HepG2 (cell line): ENCODE data around the gene ASTN2. TPM values are rescaled to one million over a fixed set of nuclear protein-coding genes. Genes with fewer than 3 reads are reported as not detected.

Experiments used
- ATAC-seq: fragments of 200-7000 bp; cut with Tn5 transposase; 3 replicates; pipeline ENCODE4 v1.9.1; 2020; ENCODE audit warnings: mild to moderate bottlenecking, moderate library complexity
- BruUV-seq: library from RNA; stranded (reverse); fragments of 400-500 nt; replicated peaks from 2 replicates; lab custom pipeline; 2021; lab: Mats Ljungman, UMichigan
- CTCF ChIA-PET: fragments of 300-600 bp; formaldehyde crosslinking; extraction: SDS; loops from one replicate; lab custom pipeline; 2021; ENCODE audit warnings: low total read pairs, inconsistent platforms, low intra/inter-chr PET ratio; lab: Yijun Ruan, JAX
- POLR2A ChIA-PET: fragments of 350-600 bp; sonication (Branson Sonifier 250); formaldehyde crosslinking; loops from one replicate; lab custom pipeline; 2020; ENCODE audit warnings: antibody characterized with exemption, inconsistent platforms; lab: Yijun Ruan, JAX
- DNase-seq: peaks from one replicate; pipeline ENCODE4 v3.0.0-alpha.2; 2015; ENCODE audit warnings: low spot score
- FAIRE-seq: peaks from 3 replicates; lab custom pipeline; 2011; peaks lifted over from hg19 to GRCh38; lab: Jason Lieb, UNC
- H2AFZ ChIP-seq: one replicate; pipeline ENCODE4 v1.6.1; 2011; ENCODE audit warnings: low read length, inconsistent platforms
- H3K27ac ChIP-seq: fragments of 300-600 bp; 3 replicates; pipeline ENCODE4 v1.8.0; 2011; ENCODE audit warnings: mixed run types, mild to moderate bottlenecking, mixed read lengths, low read length, inconsistent platforms; ENCODE audit not compliant: insufficient read depth; ENCODE audit errors: extremely low read length
- H3K27me3 ChIP-seq, 2 experiments: fragments of 200-600 bp in 1 of 2; 2 replicates in 1 of 2; 3 replicates in 1 of 2; pipeline versions ENCODE4 v1.6.0 to v1.8.0; 2011; ENCODE audit warnings: low read length in 2 of 2, mild to moderate bottlenecking in 2 of 2, moderate library complexity in 2 of 2, inconsistent platforms in 1 of 2; ENCODE audit not compliant: insufficient read depth in 2 of 2, control insufficient read depth in 1 of 2
- H3K36me3 ChIP-seq, 2 experiments: fragments of 200-600 bp in 1 of 2; replicated peaks in 1 of 2; 2 replicates in 1 of 2; 3 replicates in 1 of 2; pipeline versions ENCODE4 v1.5.1 to v1.8.0; 2011; ENCODE audit warnings: low read length in 2 of 2, inconsistent platforms in 1 of 2; ENCODE audit not compliant: insufficient read depth in 2 of 2, control insufficient read depth in 1 of 2
- H3K4me1 ChIP-seq: 2 replicates; pipeline ENCODE4 v1.5.1; 2012; ENCODE audit warnings: low read length, inconsistent platforms; ENCODE audit not compliant: insufficient read depth
- H3K4me2 ChIP-seq: 2 replicates; pipeline ENCODE4 v1.6.0; 2011; ENCODE audit warnings: low read depth, low read length, inconsistent platforms
- H3K4me3 ChIP-seq, 3 experiments: fragments of 200-600 bp in 1 of 3; sonication (generic), shearing (Covaris generic) in 1 of 3; replicated peaks in 1 of 3; 2 replicates each; pipeline ENCODE4 v1.5.1; 2011 to 2016; ENCODE audit warnings: low read length in 3 of 3, inconsistent platforms in 2 of 3, low read depth in 2 of 3, mild to moderate bottlenecking in 2 of 3, control low read depth in 1 of 3, mixed read lengths in 1 of 3; ENCODE audit not compliant: insufficient read depth in 1 of 3
- H3K79me2 ChIP-seq: one replicate; pipeline ENCODE4 v1.6.1; 2011; ENCODE audit warnings: low read length, inconsistent platforms; ENCODE audit not compliant: insufficient read depth
- H3K9ac ChIP-seq: 2 replicates; pipeline ENCODE4 v1.6.0; 2011; ENCODE audit warnings: mild to moderate bottlenecking, low read depth, low read length, inconsistent platforms; ENCODE audit not compliant: insufficient read depth
- H3K9me3 ChIP-seq: 2 replicates; pipeline ENCODE4 v1.5.1; 2012; ENCODE audit warnings: mild to moderate bottlenecking, low read length
- H4K20me1 ChIP-seq: 2 replicates; pipeline ENCODE4 v1.6.0; 2011; ENCODE audit warnings: inconsistent platforms, mild to moderate bottlenecking, low read length, moderate library complexity; ENCODE audit not compliant: insufficient read depth
- NKX3-1 ChIP-seq: sonication (generic); formaldehyde crosslinking; IDR thresholded peaks from 2 replicates; pipeline ENCODE4 v1.5.0; 2020; ENCODE audit warnings: missing genetic modification reagents
- SALL1 ChIP-seq: sonication (generic); formaldehyde crosslinking; IDR thresholded peaks from 2 replicates; pipeline ENCODE4 v1.8.0; 2022; ENCODE audit warnings: mild to moderate bottlenecking, missing genetic modification reagents
- SOX6 ChIP-seq, 2 experiments: fragments of 450-650 bp in 1 of 2; sonication (generic) in 1 of 2; formaldehyde crosslinking in 1 of 2; IDR thresholded peaks; 2 replicates each; pipeline versions ENCODE4 v1.4.0 to v1.6.1; 2017 to 2020; ENCODE audit warnings: antibody characterized with exemption in 1 of 2, mild to moderate bottlenecking in 1 of 2, missing genetic modification reagents in 1 of 2
- ZNF362 ChIP-seq: sonication (generic); formaldehyde crosslinking; IDR thresholded peaks from 2 replicates; pipeline ENCODE4 v1.4.0; 2020; ENCODE audit warnings: missing genetic modification reagents, mild to moderate bottlenecking, borderline replicate concordance
- ZNF619 ChIP-seq: sonication (generic); formaldehyde crosslinking; IDR thresholded peaks from 2 replicates; pipeline ENCODE4 v1.4.0; 2020; ENCODE audit warnings: mild to moderate bottlenecking, missing genetic modification reagents
- WGBS: methylation state at CpG from one replicate; pipeline ENCODE4 v1.1.6; 2017; ENCODE audit warnings: low lambda C conversion rate; 5-methylcytosine and 5-hydroxymethylcytosine counted together
- in situ Hi-C: cut with HindIII; loops from 2 replicates; pipeline ENCODE4 v1.10.0; 2017; ENCODE audit warnings: low pct_unique_long_range_greater_than_20kb; ENCODE audit not compliant: extremely low pct_ligation_motif_present
- intact Hi-C: fragments of 100-400 bp; cut with micrococcal nuclease; formaldehyde crosslinking; loops from one replicate; pipeline ENCODE4 v1.10.0; 2022; ENCODE audit not compliant: unreplicated experiment
- polyA plus RNA-seq, 8 experiments: library from polyadenylated mRNA; depleted of rRNA in 3 of 8; stranded (reverse) in 7 of 8; unstranded in 1 of 8; fragments of >200 nt; fragmentation: Illumina TruSeq in 4 of 8; extraction: Trizol in 4 of 8; gene quantifications; 2 replicates each; pipeline versions ENCODE4 v1.2.1 to v1.2.3, GENCODE V29; 2011 to 2016; ENCODE audit warnings: low read depth in 4 of 8, missing spikeins in 1 of 8, mixed read lengths in 1 of 8; ENCODE audit not compliant: insufficient read depth in 1 of 8
- total RNA-seq, 5 experiments: library from RNA; depleted of rRNA; stranded (reverse); fragments of >200 nt; fragmentation: Illumina TruSeq; extraction: Trizol; gene quantifications; 2 replicates each; pipeline ENCODE4 v1.2.3, GENCODE V29; 2016; ENCODE audit warnings: low read depth in 1 of 5
- TF ChIP-seq, protein P1 (sequence below): sonication (generic); formaldehyde crosslinking; IDR thresholded peaks from 2 replicates; pipeline ENCODE4 v1.4.0; 2020; ENCODE audit warnings: mild to moderate bottlenecking, low read depth, missing genetic modification reagents

The ASTN2 gene
- total and polyA plus RNA-seq, 2 of the 13 experiments (the other 11 are each of a cell fraction or from before 2014, with no cell fraction given), result 5.2 to 13.5 TPM

DNA sequence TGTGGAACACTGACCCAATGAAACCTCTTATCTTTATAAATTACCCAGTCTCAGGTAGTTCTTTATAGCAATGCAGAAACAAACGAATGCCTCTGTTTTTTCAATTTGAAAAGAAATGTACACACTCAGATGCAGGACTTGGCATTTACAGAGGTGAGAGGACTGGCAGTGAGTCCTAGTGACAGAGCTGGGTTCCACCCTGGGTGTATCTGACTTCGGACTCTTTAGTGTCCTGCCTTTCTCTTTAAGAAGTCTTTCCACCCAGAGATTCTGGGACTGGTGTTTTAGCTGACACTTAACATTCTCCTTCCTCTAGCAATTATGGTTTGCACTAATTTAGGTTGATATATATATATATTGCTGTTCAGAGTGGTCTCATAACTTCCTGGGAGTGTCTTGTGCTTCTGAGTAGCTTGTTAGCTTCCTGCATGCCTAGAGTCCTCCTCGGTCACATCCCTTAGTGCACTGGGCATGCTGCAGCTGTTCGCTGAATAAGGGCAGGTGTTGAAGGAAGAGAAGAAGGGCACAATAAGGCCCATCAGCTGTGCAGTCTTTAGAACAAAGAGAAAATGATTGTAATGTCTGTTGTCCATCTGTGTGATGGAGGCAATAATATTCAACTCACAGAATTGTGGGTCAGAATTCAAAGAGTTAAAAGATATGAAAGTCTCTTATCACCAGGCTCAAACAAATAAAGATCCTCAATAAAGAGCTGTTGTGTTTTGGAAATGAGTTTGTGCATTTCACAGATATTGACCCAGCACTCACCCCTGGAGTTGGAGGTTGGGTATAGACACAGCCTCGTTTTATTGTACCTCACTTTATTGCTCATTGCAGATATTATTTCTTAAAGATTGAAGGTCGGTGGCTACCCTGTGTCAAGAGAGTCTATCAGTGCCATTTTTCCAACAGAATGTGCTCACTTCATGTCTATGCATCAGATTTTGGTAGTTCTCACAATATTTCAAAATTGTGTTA lies 540.6 kb downstream of the ASTN2 start (continued):
- TF ChIP-seq, protein P1, sequence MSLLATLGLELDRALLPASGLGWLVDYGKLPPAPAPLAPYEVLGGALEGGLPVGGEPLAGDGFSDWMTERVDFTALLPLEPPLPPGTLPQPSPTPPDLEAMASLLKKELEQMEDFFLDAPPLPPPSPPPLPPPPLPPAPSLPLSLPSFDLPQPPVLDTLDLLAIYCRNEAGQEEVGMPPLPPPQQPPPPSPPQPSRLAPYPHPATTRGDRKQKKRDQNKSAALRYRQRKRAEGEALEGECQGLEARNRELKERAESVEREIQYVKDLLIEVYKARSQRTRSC (CRISPR knock-in tag), result no peak

- H3K79me2 ChIP-seq, result no peaks in the 10 kb centered on the region
- peaks cover 17% of the 10 kb centered on the region for H3K9me3 ChIP-seq
- H3K4me3 ChIP-seq, result no peak overlapping the region
- no peak for FAIRE-seq
- no peak overlapping the region for H3K27ac ChIP-seq
- ATAC-seq, result no peak
- in situ Hi-C loops, result no loop called here
- H3K4me2 ChIP-seq, result no peak overlapping the region
- 0% methylated on average over 2 of the region's 2 CpGs for WGBS
- no peaks in the 10 kb centered on the region for H3K36me3 ChIP-seq
- H4K20me1 ChIP-seq, result no peaks in the 10 kb centered on the region
- intact Hi-C loops, result no loop called here
- TF ChIP-seq SALL1 (no peak), ZNF619 (CRISPR knock-in tag) (no peak), ZNF362 (CRISPR knock-in tag) (no peak), SOX6 (IDR thresholded peaks at IDR 0.05) (no peak), SOX6 (CRISPR knock-in tag; IDR thresholded peaks at IDR 0.05) (no peak), NKX3-1 (no peak)
- no peak overlapping the region for H3K9ac ChIP-seq
- no TSS peak for BruUV-seq
- CTCF ChIA-PET, result no interaction called here
- no peaks in the 10 kb centered on the region for H3K27me3 ChIP-seq
- no peak overlapping the region for H2AFZ ChIP-seq
- POLR2A ChIA-PET, result no interaction called here
- no peak for DNase-seq
- H3K4me1 ChIP-seq, result peaks cover 3% of the 10 kb centered on the region; the same call in 1 of the 2 replicates
Observed at GRCh38 chr9:116873491-116873890, 541.4 kb downstream of the ASTN2 start.
